ENCODE data around the gene TMEM135. TPM values are rescaled to one million over a fixed set of nuclear protein-coding genes. Genes with fewer than 3 reads are reported as not detected.

TMEM135 gene
- total RNA-seq, 1 experiment from 2014 or later = 14.0 TPM

- no peaks in the 10 kb centered on the region for H3K9me2 ChIP-seq (replicated peaks; ENCODE audit: low read length)
- no peak overlapping the region for H3K4me2 ChIP-seq (ENCODE audit: low read length)
- H3K79me2 ChIP-seq (ENCODE audit: low read length) = no peaks in the 10 kb centered on the region
- TF ChIP-seq CTCF (conservative IDR thresholded peaks at IDR 0.05; ENCODE audit: low read depth, low read length) (no peak), EZH2 (IDR thresholded peaks at IDR 0.05; ENCODE audit: low read length, unreplicated experiment) (no peak), EZH2phosphoT487 (IDR thresholded peaks at IDR 0.05; ENCODE audit: borderline replicate concordance, low read length) (no peak)
- no peak overlapping the region for H3K27ac ChIP-seq (ENCODE audit: low read length)
- no peaks in the 10 kb centered on the region for H4K20me1 ChIP-seq (ENCODE audit: low read length)
- H3K4me1 ChIP-seq (ENCODE audit: insufficient read depth, low read length) = no peaks in the 10 kb centered on the region
- intact Hi-C loops (cut with micrococcal nuclease) = no loop called here
- no peaks in the 10 kb centered on the region for H3K27me3 ChIP-seq (ENCODE audit: low read length)
- H3F3A ChIP-seq (ENCODE audit: low read length, unreplicated experiment) = no peaks in the 10 kb centered on the region
- H3K36me3 ChIP-seq (ENCODE audit: low read depth, low read length) = no peaks in the 10 kb centered on the region
- no peak overlapping the region for H2AFZ ChIP-seq (ENCODE audit: low read length)
- no peak overlapping the region for H3K9ac ChIP-seq (ENCODE audit: low read length)
- H3K4me3 ChIP-seq (ENCODE audit: low read length) = no peak overlapping the region
- DNase-seq (no peak), ATAC-seq (no peak)
- POLR2A ChIA-PET (ENCODE audit: unreplicated experiment) = no interaction called here
- no peaks in the 10 kb centered on the region for H3K9me3 ChIP-seq (ENCODE audit: low read length)
- no TSS peak for BruUV-seq (replicated peaks)
- CTCF ChIA-PET = no interaction called here
These were observed 219.1 kb downstream of the TMEM135 start for GRCh38 chr11:87256694-87257340.

- DNase-seq = no peak
- Histone ChIP-seq H3K9me2 (replicated peaks; ENCODE audit: low read length) (no peaks in the 10 kb centered on the region), H3K27ac (ENCODE audit: low read length) (no peak overlapping the region), H3K4me3 (ENCODE audit: low read length) (no peak overlapping the region), H3K9ac (ENCODE audit: low read length) (no peak overlapping the region), H3K27me3 (ENCODE audit: low read length) (no peaks in the 10 kb centered on the region), H3K36me3 (ENCODE audit: low read depth, low read length) (no peaks in the 10 kb centered on the region), H3K4me1 (ENCODE audit: insufficient read depth, low read length) (no peaks in the 10 kb centered on the region), H3K4me2 (ENCODE audit: low read length) (no peak overlapping the region), H4K20me1 (ENCODE audit: low read length) (no peaks in the 10 kb centered on the region), H3K79me2 (ENCODE audit: low read length) (no peaks in the 10 kb centered on the region), H2AFZ (ENCODE audit: low read length) (no peak overlapping the region), H3K9me3 (ENCODE audit: low read length) (no peaks in the 10 kb centered on the region), H3F3A (ENCODE audit: low read length, unreplicated experiment) (no peaks in the 10 kb centered on the region)
- no peak for ATAC-seq
- ChIA-PET CTCF (no interaction called here), POLR2A (ENCODE audit: unreplicated experiment) (no interaction called here)
- TF ChIP-seq CTCF (conservative IDR thresholded peaks at IDR 0.05; ENCODE audit: low read depth, low read length) = no peak
- no peak for TF ChIP-seq EZH2 (IDR thresholded peaks at IDR 0.05; ENCODE audit: low read length, unreplicated experiment)
- no peak for TF ChIP-seq EZH2phosphoT487 (IDR thresholded peaks at IDR 0.05; ENCODE audit: borderline replicate concordance, low read length)
- BruUV-seq (replicated peaks) = no TSS peak
- intact Hi-C loops (cut with micrococcal nuclease) = no loop called here
These were observed 220.6 kb downstream of the TMEM135 start for GRCh38 chr11:87258171-87258833.

DNA sequence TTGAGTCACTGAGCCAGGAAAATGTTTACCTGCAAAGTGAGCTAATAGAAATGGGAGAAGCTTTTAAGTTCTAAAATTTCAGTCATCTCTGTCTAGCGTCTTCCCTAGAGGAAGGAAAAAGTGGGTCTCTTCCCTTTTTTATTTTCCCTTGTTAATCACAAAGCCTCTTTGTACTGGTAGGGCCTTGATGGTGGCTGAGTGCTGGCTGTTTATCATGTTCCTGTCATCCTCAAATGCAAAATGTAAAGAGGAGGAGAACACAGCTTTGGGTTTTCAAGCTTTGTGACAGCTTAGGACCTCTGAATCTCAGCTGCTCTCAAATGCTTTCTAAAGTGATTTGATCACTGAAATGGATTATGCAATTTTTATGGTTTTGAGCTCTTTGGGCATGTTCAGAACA is 222.0 kb downstream of the TMEM135 start:
- peaks cover 5% of the 10 kb centered on the region; the same call in 1 of the 2 replicates for H3K4me1 ChIP-seq (ENCODE audit: insufficient read depth, low read length)
- no peak overlapping the region for H3K4me2 ChIP-seq (ENCODE audit: low read length)
- H3K27ac ChIP-seq (ENCODE audit: low read length) = no peak overlapping the region
- TF ChIP-seq EZH2 (IDR thresholded peaks at IDR 0.05; ENCODE audit: low read length, unreplicated experiment) = no peak
- TF ChIP-seq CTCF (conservative IDR thresholded peaks at IDR 0.05; ENCODE audit: low read depth, low read length) = no peak
- TF ChIP-seq EZH2phosphoT487 (IDR thresholded peaks at IDR 0.05; ENCODE audit: borderline replicate concordance, low read length) = no peak
- intact Hi-C loops (cut with micrococcal nuclease) = no loop called here
- BruUV-seq (replicated peaks) = no TSS peak
- H2AFZ ChIP-seq (ENCODE audit: low read length) = no peak overlapping the region
- no peaks in the 10 kb centered on the region for H3K36me3 ChIP-seq (ENCODE audit: low read depth, low read length)
- no peaks in the 10 kb centered on the region for H3K9me3 ChIP-seq (ENCODE audit: low read length)
- POLR2A ChIA-PET (ENCODE audit: unreplicated experiment) = interaction anchor here (0.6 kb wide), 1 partner anchor 151 kb away, joined by 6 read pairs; no protein-coding TSS in a partner anchor
- H3K9ac ChIP-seq (ENCODE audit: low read length) = no peak overlapping the region
- CTCF ChIA-PET = no interaction called here
- ATAC-seq (no peak), DNase-seq (no peak)
- no peaks in the 10 kb centered on the region for H3K79me2 ChIP-seq (ENCODE audit: low read length)
- H3K4me3 ChIP-seq (ENCODE audit: low read length) = no peak overlapping the region
- H3K9me2 ChIP-seq (replicated peaks; ENCODE audit: low read length) = no peaks in the 10 kb centered on the region
- H3K27me3 ChIP-seq (ENCODE audit: low read length) = no peaks in the 10 kb centered on the region
- no peaks in the 10 kb centered on the region for H4K20me1 ChIP-seq (ENCODE audit: low read length)
- H3F3A ChIP-seq (ENCODE audit: low read length, unreplicated experiment) = no peaks in the 10 kb centered on the region

Measured in PC-3 (cell line).